Body of pancreas (tissue), 4 donors: ENCODE measurements around the gene MED26. TPM values are rescaled to one million over a fixed set of nuclear protein-coding genes. Genes with fewer than 3 reads are reported as not detected.
A peak's percentile ranks its signal among the peaks of the same experiment; 100 is the strongest.

Experiments used
- ATAC-seq: fragments of 150-250 bp; one replicate; pipeline ENCODE4 v1.9.1; 2016
- DNase-seq, 4 donors: peaks; one replicate each; pipeline ENCODE4 v3.0.0-alpha.2; 2019
- H3K27ac ChIP-seq, 4 donors: fragments of 200-600 bp; sonication (generic); 1 replicate in 3 of 4; 2 replicates in 1 of 4; pipeline versions ENCODE4 v1.5.1 to v1.6.1; 2016 to 2019; ENCODE audit warnings: mild to moderate bottlenecking in 1 of 4, mixed read lengths in 1 of 4, moderate library complexity in 1 of 4
- H3K27me3 ChIP-seq, 2 donors: fragments of 200-600 bp; sonication (generic); one replicate each; pipeline ENCODE4 v1.6.0; 2016; ENCODE audit warnings: mild to moderate bottlenecking in 1 of 2
- H3K36me3 ChIP-seq, 2 donors: fragments of 200-600 bp; sonication (generic); replicated peaks in 1 of 2; 2 replicates each; pipeline ENCODE4 v1.5.1; 2016; ENCODE audit warnings: low read depth in 2 of 2; ENCODE audit not compliant: insufficient read depth in 1 of 2
- H3K4me1 ChIP-seq: fragments of 200-600 bp; sonication (generic); one replicate; pipeline ENCODE4 v1.6.0; 2016
- H3K4me3 ChIP-seq, 2 donors: fragments of 200-600 bp; sonication (generic); 1 replicate in 1 of 2; 2 replicates in 1 of 2; pipeline ENCODE4 v1.5.1; 2016 to 2019
- H3K9me3 ChIP-seq, 3 donors: fragments of 200-600 bp; sonication (generic); 1 replicate in 2 of 3; 2 replicates in 1 of 3; pipeline ENCODE4 v1.5.1; 2016
- CTCF ChIP-seq, 7 experiments: fragments of 450-650 bp in 4 of 7; fragments of 200-600 bp in 3 of 7; sonication (generic) in 3 of 7; IDR thresholded peaks; one replicate each; pipeline ENCODE4 v1.5.1; 2016 to 2019; ENCODE audit warnings: antibody characterized with exemption in 7 of 7
- POLR2A ChIP-seq, 3 donors: fragments of 450-650 bp; IDR thresholded peaks; one replicate each; pipeline ENCODE4 v1.6.1; 2016; ENCODE audit warnings: antibody characterized with exemption in 3 of 3, mild to moderate bottlenecking in 2 of 3
- WGBS, 2 donors: methylation state at CpG; one replicate each; pipeline ENCODE4 v1.1.5; 2017; 5-methylcytosine and 5-hydroxymethylcytosine counted together
- intact Hi-C: fragments of 100-400 bp; cut with DNase I; formaldehyde crosslinking; loops from one replicate; pipeline ENCODE4 v1.15.1; 2023
- total RNA-seq, 2 donors: library from RNA; depleted of rRNA; stranded (reverse); fragments of >200 nt; gene quantifications; one replicate each; pipeline ENCODE4 v1.1.0, GENCODE V29; 2016

The MED26 gene
- total RNA-seq, 2 donors from 2014 or later, result 4.9 to 8.2 TPM

GRCh38 chr19:16638666-16639065 is 10.7 kb upstream of the MED26 start:
- Histone ChIP-seq H3K36me3 (peaks cover 0 to 13% of the 10 kb centered on the region in 2 donors), H3K4me1 (no peaks in the 10 kb centered on the region), H3K4me3 (no peak overlapping the region), H3K27me3 (no peaks in the 10 kb centered on the region), H3K27ac (no peak overlapping the region), H3K9me3 (no peaks in the 10 kb centered on the region)
- no peak for TF ChIP-seq POLR2A (IDR thresholded peaks at IDR 0.05)
- no peak for DNase-seq
- no peak for ATAC-seq
- 92 to 100% methylated on average over 1 of the region's 1 CpG for WGBS, 2 donors
- intact Hi-C loops, result no loop called here

GRCh38 chr19:16637535-16637934 is 9.5 kb upstream of the MED26 start:
- no peaks in the 10 kb centered on the region for H3K9me3 ChIP-seq
- TF ChIP-seq CTCF (IDR thresholded peaks at IDR 0.05) (no peak), POLR2A (IDR thresholded peaks at IDR 0.05) (no peak)
- H3K27me3 ChIP-seq, result no peaks in the 10 kb centered on the region
- peaks cover 0 to 11% of the 10 kb centered on the region in 2 donors for H3K36me3 ChIP-seq
- no peak overlapping the region for H3K4me3 ChIP-seq
- intact Hi-C loops, result no loop called here
- DNase-seq (no peak), ATAC-seq (no peak)
- H3K27ac ChIP-seq, result no peak overlapping the region
- H3K4me1 ChIP-seq, result no peaks in the 10 kb centered on the region

GRCh38 chr19:16631465-16631864 is 3.5 kb upstream of the MED26 start:
- no peak overlapping the region for H3K4me3 ChIP-seq
- H3K9me3 ChIP-seq, result no peaks in the 10 kb centered on the region
- H3K4me1 ChIP-seq, result peaks cover 15% of the 10 kb centered on the region
- H3K36me3 ChIP-seq, result no peaks in the 10 kb centered on the region
- no peak for DNase-seq
- ATAC-seq, result no peak
- no peaks in the 10 kb centered on the region for H3K27me3 ChIP-seq
- H3K27ac ChIP-seq, result no peak overlapping the region
- WGBS, 2 donors, result 93 to 97% methylated on average over 6 of the region's 6 CpGs
- intact Hi-C loops, result no loop called here
- TF ChIP-seq CTCF (IDR thresholded peaks at IDR 0.05), result no peak
- TF ChIP-seq POLR2A (IDR thresholded peaks at IDR 0.05), result no peak

GRCh38 chr19:16628984-16629691 is 1.1 kb upstream of the MED26 start:
- intact Hi-C loops, result loop anchor here (10.0 kb wide), 1 partner anchor 54 kb away; the partner anchor contains the start of gene SLC35E1
- DNase-seq (peak; percentile 51 to 68 (median 60)), ATAC-seq (no peak)
- no peaks in the 10 kb centered on the region for H3K36me3 ChIP-seq
- peak overlapping the region; percentile 92 to 98 (median 95) for H3K27ac ChIP-seq
- TF ChIP-seq CTCF (IDR thresholded peaks at IDR 0.05), result no peak
- no peak for TF ChIP-seq POLR2A (IDR thresholded peaks at IDR 0.05)
- H3K27me3 ChIP-seq, result no peaks in the 10 kb centered on the region
- H3K4me3 ChIP-seq, result peak overlapping the region; percentile 71 to 77
- 2 to 3% methylated on average over 18 to 21 of the region's 23 CpGs for WGBS, 2 donors
- H3K9me3 ChIP-seq, result no peaks in the 10 kb centered on the region
- peaks cover 39% of the 10 kb centered on the region for H3K4me1 ChIP-seq

- intact Hi-C loops, result loop anchor here (10.0 kb wide), 1 partner anchor 53 kb away; the partner anchor contains the start of gene SLC35E1
- Histone ChIP-seq H3K4me3 (peak overlapping the region; percentile 75 to 87), H3K4me1 (peaks cover 41% of the 10 kb centered on the region), H3K27ac (peak overlapping the region; percentile 46 to 98 (median 95)), H3K9me3 (no peaks in the 10 kb centered on the region), H3K36me3 (no peaks in the 10 kb centered on the region), H3K27me3 (no peaks in the 10 kb centered on the region)
- ATAC-seq (no peak), DNase-seq (peak in 1 of 4 donors; percentile 30)
- TF ChIP-seq CTCF (IDR thresholded peaks at IDR 0.05) (no peak), POLR2A (IDR thresholded peaks at IDR 0.05) (peak in 1 of 3 donors; percentile 72)
- 2% methylated on average over 30 of the region's 38 CpGs; no CpG with 5 or more reads in 1 of the 2 donors for WGBS, 2 donors
Measured at GRCh38 chr19:16627928-16628182, 149 bp downstream of the MED26 start.
